ENCODE data around the gene DLG1.
A peak's percentile ranks its signal among the peaks of the same experiment; 100 is the strongest.

The DLG1 gene

GRCh38 chr3:197165890-197166289, 132.5 kb downstream of the DLG1 start:
- DNase-seq = no peak

GRCh38 chr3:197155046-197155445, 143.4 kb downstream of the DLG1 start:
- DNase-seq = no peak

GRCh38 chr3:197151580-197151979, 146.8 kb downstream of the DLG1 start:
- DNase-seq = peak; percentile 79

GRCh38 chr3:197149528-197149927, 148.9 kb downstream of the DLG1 start:
- no peak for DNase-seq

- no peak for DNase-seq
Observed at GRCh38 chr3:197144188-197144587, 154.2 kb downstream of the DLG1 start.

- DNase-seq = no peak
Observed at GRCh38 chr3:197139586-197139985, 158.8 kb downstream of the DLG1 start.

GRCh38 chr3:197137751-197138150, 160.7 kb downstream of the DLG1 start:
- DNase-seq = no peak

GRCh38 chr3:197136744-197137143, 161.7 kb downstream of the DLG1 start:
- no peak for DNase-seq

GRCh38 chr3:197135212-197135611, 163.2 kb downstream of the DLG1 start:
- no peak for DNase-seq

- no peak for DNase-seq
Observed at GRCh38 chr3:197132916-197133530, 165.4 kb downstream of the DLG1 start.

GRCh38 chr3:197125636-197126035, 172.8 kb downstream of the DLG1 start:
- DNase-seq = no peak

- no peak for DNase-seq
Observed at GRCh38 chr3:197124713-197125112, 173.7 kb downstream of the DLG1 start.

- no peak for DNase-seq
Observed at GRCh38 chr3:197122394-197122793, 176.0 kb downstream of the DLG1 start.

- no peak for DNase-seq
Observed at GRCh38 chr3:197117114-197117513, 181.3 kb downstream of the DLG1 start.

- DNase-seq = no peak
Observed at GRCh38 chr3:197114007-197114406, 184.4 kb downstream of the DLG1 start.

- DNase-seq = no peak
Observed at GRCh38 chr3:197111685-197112084, 186.7 kb downstream of the DLG1 start.

GRCh38 chr3:197105786-197106185, 192.6 kb downstream of the DLG1 start:
- DNase-seq = no peak

- no peak for DNase-seq
Observed at GRCh38 chr3:197104738-197105137, 193.7 kb downstream of the DLG1 start.

- no peak for DNase-seq
Observed at GRCh38 chr3:197103766-197104165, 194.6 kb downstream of the DLG1 start.

GRCh38 chr3:197093871-197094270, 204.5 kb downstream of the DLG1 start:
- no peak for DNase-seq

GRCh38 chr3:197088370-197088769, 210.0 kb downstream of the DLG1 start:
- no peak for DNase-seq

GRCh38 chr3:197085137-197085536, 213.3 kb downstream of the DLG1 start:
- no peak for DNase-seq

- DNase-seq = no peak
Observed at GRCh38 chr3:197083486-197083885, 214.9 kb downstream of the DLG1 start.

GRCh38 chr3:197082871-197083270, 215.5 kb downstream of the DLG1 start:
- no peak for DNase-seq

GRCh38 chr3:197080344-197080743, 218.1 kb downstream of the DLG1 start:
- no peak for DNase-seq

GRCh38 chr3:197076415-197076814, 222.0 kb downstream of the DLG1 start:
- DNase-seq = peak; percentile 29

Data from NCI-H1105 treated with DMSO at 0.1 percent for 48 hours (cell line).